Chondrocyte (in vitro differentiated cells): ENCODE measurements around the gene HNRNPLL. TPM values are rescaled to one million over a fixed set of nuclear protein-coding genes. Genes with fewer than 3 reads are reported as not detected.

Source experiments
- DNase-seq: peaks from one replicate; pipeline ENCODE4 v3.0.0; 2021; ENCODE audit warnings: mixed read lengths, low spot score
- H3K27ac Mint-ChIP-seq: one replicate; pipeline ENCODE4 v1.8.0; 2021; ENCODE audit warnings: mild to moderate bottlenecking, moderate library complexity, mixed read lengths; ENCODE audit not compliant: unreplicated experiment
- H3K27me3 Mint-ChIP-seq: 2 replicates; pipeline ENCODE4 v1.8.0; 2021; ENCODE audit warnings: low read depth, mixed read lengths
- H3K36me3 Mint-ChIP-seq: 2 replicates; pipeline ENCODE4 v1.8.0; 2021; ENCODE audit warnings: low read depth, mixed read lengths
- H3K4me1 Mint-ChIP-seq: 2 replicates; pipeline ENCODE4 v1.8.0; 2021; ENCODE audit warnings: low read depth, mild to moderate bottlenecking, mixed read lengths
- H3K4me3 Mint-ChIP-seq: one replicate; pipeline ENCODE4 v1.8.0; 2021; ENCODE audit warnings: mild to moderate bottlenecking, moderate library complexity, mixed read lengths; ENCODE audit not compliant: unreplicated experiment
- H3K9me3 Mint-ChIP-seq: 2 replicates; pipeline ENCODE4 v1.8.0; 2021; ENCODE audit warnings: low read depth, mixed read lengths
- total RNA-seq: library from RNA; stranded (reverse); gene quantifications from 3 replicates; pipeline ENCODE4 v1.2.1, GENCODE V29; 2021
- TF ChIP-seq, protein P1 (sequence below): fragments of 200-600 bp; sonication (generic); IDR thresholded peaks from 2 replicates; pipeline ENCODE4 v1.5.0; 2021; ENCODE audit warnings: antibody characterized with exemption, mild to moderate bottlenecking, moderate library complexity

HNRNPLL gene
- total RNA-seq, 1 donor from 2014 or later, result 41.8 TPM

DNA sequence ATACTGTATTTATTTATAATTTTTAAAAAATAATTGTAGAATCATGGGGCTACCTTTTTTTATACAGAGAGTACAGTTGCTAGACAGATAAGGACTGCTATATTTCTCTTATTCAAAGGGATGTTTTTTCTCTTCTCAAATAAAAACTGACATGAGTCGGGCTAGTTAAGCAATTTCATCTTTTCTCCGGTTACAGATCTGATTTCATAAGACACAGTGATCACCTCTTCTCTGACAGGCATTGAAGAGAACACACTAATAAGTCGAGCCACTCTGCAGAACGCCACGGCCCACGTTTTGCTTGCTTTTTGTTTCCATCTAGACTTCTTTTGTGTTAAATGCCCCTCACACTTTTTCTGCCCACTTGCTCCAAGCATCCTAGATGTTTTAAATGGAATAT is 85.4 kb downstream of the HNRNPLL start:
- peaks cover 11% of the 10 kb centered on the region for H3K4me1 Mint-ChIP-seq
- H3K36me3 Mint-ChIP-seq, result no peaks in the 10 kb centered on the region
- no peaks in the 10 kb centered on the region for H3K9me3 Mint-ChIP-seq
- no peak for DNase-seq
- no peak overlapping the region for H3K4me3 Mint-ChIP-seq
- no peak overlapping the region for H3K27ac Mint-ChIP-seq
- TF ChIP-seq, protein P1, sequence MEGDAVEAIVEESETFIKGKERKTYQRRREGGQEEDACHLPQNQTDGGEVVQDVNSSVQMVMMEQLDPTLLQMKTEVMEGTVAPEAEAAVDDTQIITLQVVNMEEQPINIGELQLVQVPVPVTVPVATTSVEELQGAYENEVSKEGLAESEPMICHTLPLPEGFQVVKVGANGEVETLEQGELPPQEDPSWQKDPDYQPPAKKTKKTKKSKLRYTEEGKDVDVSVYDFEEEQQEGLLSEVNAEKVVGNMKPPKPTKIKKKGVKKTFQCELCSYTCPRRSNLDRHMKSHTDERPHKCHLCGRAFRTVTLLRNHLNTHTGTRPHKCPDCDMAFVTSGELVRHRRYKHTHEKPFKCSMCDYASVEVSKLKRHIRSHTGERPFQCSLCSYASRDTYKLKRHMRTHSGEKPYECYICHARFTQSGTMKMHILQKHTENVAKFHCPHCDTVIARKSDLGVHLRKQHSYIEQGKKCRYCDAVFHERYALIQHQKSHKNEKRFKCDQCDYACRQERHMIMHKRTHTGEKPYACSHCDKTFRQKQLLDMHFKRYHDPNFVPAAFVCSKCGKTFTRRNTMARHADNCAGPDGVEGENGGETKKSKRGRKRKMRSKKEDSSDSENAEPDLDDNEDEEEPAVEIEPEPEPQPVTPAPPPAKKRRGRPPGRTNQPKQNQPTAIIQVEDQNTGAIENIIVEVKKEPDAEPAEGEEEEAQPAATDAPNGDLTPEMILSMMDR, result no peak
- peaks cover 5% of the 10 kb centered on the region for H3K27me3 Mint-ChIP-seq

DNA sequence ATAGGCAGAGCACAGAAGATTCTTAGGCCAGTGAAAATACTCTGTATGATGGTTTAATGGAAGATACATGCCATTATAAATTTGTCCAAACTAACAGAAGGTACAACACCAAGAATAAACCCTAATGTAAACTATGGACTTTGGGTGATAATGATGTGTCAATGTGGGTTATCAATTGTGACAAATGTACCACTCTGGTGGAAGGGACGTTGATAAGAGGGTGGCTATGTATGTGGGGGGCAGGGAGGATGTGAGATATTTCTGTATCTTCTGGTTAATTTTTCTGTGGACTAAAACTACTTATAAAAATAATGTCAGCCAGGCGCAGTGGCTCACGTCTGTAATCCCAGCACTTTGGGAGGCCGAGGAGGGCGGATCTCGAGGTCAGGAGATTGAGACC is 86.2 kb downstream of the HNRNPLL start:
- Mint-ChIP-seq H3K4me1 (peaks cover 11% of the 10 kb centered on the region), H3K4me3 (no peak overlapping the region), H3K9me3 (no peaks in the 10 kb centered on the region), H3K27me3 (peaks cover 5% of the 10 kb centered on the region), H3K36me3 (no peaks in the 10 kb centered on the region), H3K27ac (no peak overlapping the region)
- TF ChIP-seq, protein P1, result no peak
- no peak for DNase-seq

DNA sequence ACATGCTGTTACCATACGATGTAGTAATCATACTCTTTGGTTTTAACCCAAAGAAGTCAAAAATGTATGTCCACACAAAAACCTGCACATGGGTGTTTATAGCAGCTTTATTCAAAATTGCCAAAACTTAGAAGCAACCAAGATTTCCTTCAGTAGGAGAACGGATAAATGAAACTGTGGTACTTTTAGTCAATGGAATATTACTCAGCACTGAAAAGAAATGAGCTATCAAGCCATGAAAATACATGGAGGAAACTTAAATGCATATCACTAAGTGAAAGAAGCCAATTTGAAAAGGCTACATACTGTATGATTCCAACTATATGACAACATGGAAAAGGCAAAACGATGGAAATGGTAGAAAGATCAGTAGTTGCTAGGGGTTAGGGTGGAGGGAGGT is 86.6 kb downstream of the HNRNPLL start:
- H3K4me3 Mint-ChIP-seq, result no peak overlapping the region
- no peak overlapping the region for H3K27ac Mint-ChIP-seq
- peaks cover 5% of the 10 kb centered on the region for H3K27me3 Mint-ChIP-seq
- DNase-seq, result no peak
- peaks cover 11% of the 10 kb centered on the region for H3K4me1 Mint-ChIP-seq
- no peaks in the 10 kb centered on the region for H3K36me3 Mint-ChIP-seq
- TF ChIP-seq, protein P1, result no peak
- no peaks in the 10 kb centered on the region for H3K9me3 Mint-ChIP-seq

DNA sequence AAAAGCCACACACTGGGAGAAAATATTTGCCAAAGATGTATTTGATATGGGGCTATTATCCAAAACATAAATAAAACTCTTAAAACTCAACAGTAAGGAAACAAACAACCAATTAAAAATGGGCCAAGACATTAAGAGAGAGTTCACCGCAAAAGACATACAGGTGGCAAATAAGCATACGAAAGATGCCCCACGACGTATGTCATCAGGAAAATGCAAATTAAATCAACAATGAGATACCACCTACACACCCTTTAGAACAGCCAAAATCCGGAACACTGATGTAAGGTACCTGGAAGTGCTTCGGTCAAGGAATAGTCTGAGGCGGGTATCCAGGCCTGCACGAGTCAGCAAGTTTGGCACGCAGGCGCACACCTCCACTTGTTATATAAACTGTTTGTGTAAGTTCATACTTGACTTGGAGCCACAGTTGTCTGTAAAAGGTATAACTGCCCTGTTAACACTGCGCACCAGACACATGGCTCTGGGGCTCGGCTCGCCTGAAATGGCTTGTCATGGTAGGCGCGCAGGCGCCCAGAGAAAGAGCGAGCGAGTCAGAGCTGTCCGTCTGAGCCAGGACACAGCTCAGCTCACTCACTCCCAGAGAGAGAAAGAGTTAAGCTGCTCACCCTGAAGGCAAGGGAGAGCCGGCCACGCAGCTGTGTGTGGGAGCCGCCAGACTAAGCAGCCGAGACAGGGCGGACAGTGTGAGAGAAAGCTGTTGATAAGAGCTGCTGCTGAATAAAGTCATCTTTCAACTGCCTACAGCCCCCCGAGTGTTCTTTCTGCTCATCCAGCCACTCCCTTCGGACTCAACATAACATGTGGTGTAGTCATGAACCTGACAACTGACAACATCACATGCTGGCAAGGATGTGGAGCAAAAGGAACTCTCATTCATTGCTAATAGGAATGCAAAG is 87.3 kb downstream of the HNRNPLL start:
- no peak for DNase-seq
- peak overlapping the region; percentile 58 for H3K27ac Mint-ChIP-seq
- peak overlapping the region; percentile 37 for H3K4me3 Mint-ChIP-seq
- TF ChIP-seq, protein P1, result no peak
- H3K27me3 Mint-ChIP-seq, result peaks cover 5% of the 10 kb centered on the region
- no peaks in the 10 kb centered on the region for H3K9me3 Mint-ChIP-seq
- no peaks in the 10 kb centered on the region for H3K36me3 Mint-ChIP-seq
- peaks cover 11% of the 10 kb centered on the region for H3K4me1 Mint-ChIP-seq

DNA sequence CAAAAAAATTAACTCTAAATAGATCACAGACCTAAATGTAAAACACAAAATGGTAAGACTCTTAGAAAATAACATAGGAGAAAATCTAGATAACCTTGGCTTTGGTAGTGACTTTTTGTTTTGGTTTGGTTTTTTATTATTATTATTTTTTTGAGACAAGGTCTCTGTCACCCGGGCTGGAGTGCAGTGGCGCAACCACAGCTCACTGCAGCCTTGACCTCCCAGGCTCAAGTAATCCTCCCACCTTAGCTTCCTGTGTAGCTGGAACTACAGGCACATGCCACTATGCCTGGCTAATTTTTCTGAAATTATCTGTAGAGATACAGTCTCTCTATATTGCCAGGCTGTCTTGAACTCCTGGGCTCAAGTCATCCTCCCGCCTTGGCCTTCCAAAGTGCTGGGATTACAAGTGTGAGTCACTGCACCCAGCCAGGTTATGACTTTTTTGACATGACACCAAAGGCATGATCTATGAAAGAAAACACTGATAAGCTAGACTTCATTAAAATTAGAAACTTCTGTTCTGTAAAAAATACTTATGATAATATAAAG is 88.0 kb downstream of the HNRNPLL start:
- TF ChIP-seq, protein P1, result no peak
- no peak overlapping the region for H3K4me3 Mint-ChIP-seq
- H3K4me1 Mint-ChIP-seq, result peaks cover 15% of the 10 kb centered on the region
- no peak for DNase-seq
- H3K27me3 Mint-ChIP-seq, result peaks cover 1% of the 10 kb centered on the region
- no peaks in the 10 kb centered on the region for H3K36me3 Mint-ChIP-seq
- no peaks in the 10 kb centered on the region for H3K9me3 Mint-ChIP-seq
- H3K27ac Mint-ChIP-seq, result no peak overlapping the region
